ENCODE data around the gene CCNI2. TPM values are rescaled to one million over a fixed set of nuclear protein-coding genes. Genes with fewer than 3 reads are reported as not detected.

Gene CCNI2
- 3.3 and 3.4 TPM in 2 replicates for total RNA-seq (2022)
- percentile 39 among the genes with signal in this experiment for Bru-seq, nascent RNA
- BruChase-seq, experiment 1, labeled RNA remaining after a 6-hour chase = percentile 27 among the genes with signal in this experiment
- percentile 27 among the genes with signal in this experiment for BruChase-seq, experiment 2, labeled RNA remaining after a 2-hour chase
- long read RNA-seq, partial matches to known transcripts = 0 of 5 reads
- long read RNA-seq, other reads (novel, unspliced or antisense) = 3 of 5 reads

- Mint-ChIP-seq H3K27me3 (ENCODE audit: unreplicated experiment) (no peaks in the 10 kb centered on the region), H3K9me3 (ENCODE audit: low read depth, unreplicated experiment) (no peaks in the 10 kb centered on the region), H3K4me1 (ENCODE audit: low read depth, unreplicated experiment) (no peaks in the 10 kb centered on the region), H3K4me3 (ENCODE audit: low read depth, unreplicated experiment) (peak within 1 kb of the TSS; percentile 66), H3K27ac (ENCODE audit: unreplicated experiment) (no peak within 1 kb of the TSS), H3K36me3 (ENCODE audit: insufficient read depth, unreplicated experiment) (no peaks in the 10 kb centered on the region)
- intact Hi-C loops (cut with micrococcal nuclease; ENCODE audit: unreplicated experiment) = no loop called here
- peak; percentile 68 for DNase-seq
- no TSS peak for BruUV-seq (replicated peaks)
- TF ChIP-seq CTCF (IDR thresholded peaks at IDR 0.05; ENCODE audit: unreplicated experiment) = no peak
- CTCF ChIA-PET = interaction anchor here (1.0 to 1.6 kb wide), 5 partner anchors 10 to 119 kb away, joined by 3 to 28 read pairs (median 8); partner anchors contain the start of genes GDF9, KIF3A, SOWAHA and UQCRQ
Observed at GRCh38 chr5:132746954-132747615, at the start of gene CCNI2. CCNI2 (plus strand) TSS chr5:132747426; CDS start chr5:132747496, 70 bp downstream.

- DNase-seq = no peak
- no peaks in the 10 kb centered on the region for H3K27me3 Mint-ChIP-seq (ENCODE audit: unreplicated experiment)
- H3K36me3 Mint-ChIP-seq (ENCODE audit: insufficient read depth, unreplicated experiment) = peaks cover 8% of the 10 kb centered on the region
- H3K27ac Mint-ChIP-seq (ENCODE audit: unreplicated experiment) = no peak overlapping the region
- H3K9me3 Mint-ChIP-seq (ENCODE audit: low read depth, unreplicated experiment) = no peaks in the 10 kb centered on the region
- CTCF ChIA-PET = no interaction called here
- TF ChIP-seq CTCF (IDR thresholded peaks at IDR 0.05; ENCODE audit: unreplicated experiment) = no peak
- intact Hi-C loops (cut with micrococcal nuclease; ENCODE audit: unreplicated experiment) = no loop called here
- H3K4me3 Mint-ChIP-seq (ENCODE audit: low read depth, unreplicated experiment) = no peak overlapping the region
- no TSS peak for BruUV-seq (replicated peaks)
- H3K4me1 Mint-ChIP-seq (ENCODE audit: low read depth, unreplicated experiment) = no peaks in the 10 kb centered on the region
Observed at GRCh38 chr5:132704875-132705274, 42.4 kb upstream of the CCNI2 start.

- CTCF ChIA-PET = interaction anchor here (0.6 kb wide), 1 partner anchor 11 kb away, joined by 3 read pairs; no protein-coding TSS in a partner anchor
- Mint-ChIP-seq H3K27ac (ENCODE audit: unreplicated experiment) (no peak overlapping the region), H3K27me3 (ENCODE audit: unreplicated experiment) (no peaks in the 10 kb centered on the region), H3K36me3 (ENCODE audit: insufficient read depth, unreplicated experiment) (no peaks in the 10 kb centered on the region), H3K4me1 (ENCODE audit: low read depth, unreplicated experiment) (no peaks in the 10 kb centered on the region), H3K4me3 (ENCODE audit: low read depth, unreplicated experiment) (no peak overlapping the region), H3K9me3 (ENCODE audit: low read depth, unreplicated experiment) (no peaks in the 10 kb centered on the region)
- BruUV-seq (replicated peaks) = no TSS peak
- intact Hi-C loops (cut with micrococcal nuclease; ENCODE audit: unreplicated experiment) = no loop called here
- TF ChIP-seq CTCF (IDR thresholded peaks at IDR 0.05; ENCODE audit: unreplicated experiment) = no peak
- DNase-seq = no peak
Observed at GRCh38 chr5:132708645-132709044, 38.6 kb upstream of the CCNI2 start.

- no TSS peak for BruUV-seq (replicated peaks)
- CTCF ChIA-PET = interaction anchor here (0.6 to 1.1 kb wide), 3 partner anchors 23 to 183 kb away, joined by 3 to 4 read pairs (median 3); partner anchors contain the start of gene KIF3A
- DNase-seq = no peak
- Mint-ChIP-seq H3K9me3 (ENCODE audit: low read depth, unreplicated experiment) (no peaks in the 10 kb centered on the region), H3K4me1 (ENCODE audit: low read depth, unreplicated experiment) (no peaks in the 10 kb centered on the region), H3K27me3 (ENCODE audit: unreplicated experiment) (no peaks in the 10 kb centered on the region), H3K4me3 (ENCODE audit: low read depth, unreplicated experiment) (no peak overlapping the region), H3K27ac (ENCODE audit: unreplicated experiment) (no peak overlapping the region), H3K36me3 (ENCODE audit: insufficient read depth, unreplicated experiment) (no peaks in the 10 kb centered on the region)
- peak; percentile 30 for TF ChIP-seq CTCF (IDR thresholded peaks at IDR 0.05; ENCODE audit: unreplicated experiment)
- intact Hi-C loops (cut with micrococcal nuclease; ENCODE audit: unreplicated experiment) = loop anchor here (10.0 kb wide), 2 partner anchors 190 to 330 kb away; no protein-coding TSS in a partner anchor
Observed at GRCh38 chr5:132714456-132715307, 32.5 kb upstream of the CCNI2 start.
